ENCODE measurements around the gene CTXND1.

The CTXND1 gene

GRCh38 chr15:80202641-80203360, 49.2 kb downstream of the CTXND1 start (continued):
- TF ChIP-seq HOXA7 (CRISPR knock-in tag; IDR thresholded peaks at IDR 0.05; ENCODE audit: borderline replicate concordance), result no peak
- TF ChIP-seq ZSCAN4 (tag by site-specific recombination; IDR thresholded peaks at IDR 0.05), result no peak
- no peak for TF ChIP-seq ZNF155 (tag by site-specific recombination; IDR thresholded peaks at IDR 0.05)
- TF ChIP-seq ZNF146 (tag by site-specific recombination; IDR thresholded peaks at IDR 0.05), result no peak
- TF ChIP-seq ZNF571 (tag by site-specific recombination; IDR thresholded peaks at IDR 0.05), result no peak
- TF ChIP-seq ELK4 (IDR thresholded peaks at IDR 0.05; ENCODE audit: borderline replicate concordance, low read depth, low read length), result no peak
- TF ChIP-seq ZNF335 (tag by site-specific recombination; conservative IDR thresholded peaks at IDR 0.05), result peak; percentile 52
- no peak for TF ChIP-seq ZNF558 (tag by site-specific recombination; IDR thresholded peaks at IDR 0.05)
- no peak for TF ChIP-seq ZNF585B (tag by site-specific recombination; IDR thresholded peaks at IDR 0.05)

GRCh38 chr15:80202016-80202315, 50.0 kb downstream of the CTXND1 start:
- H3K27ac ChIP-seq (ENCODE audit: extremely low read depth, low read depth, low read length), result no peak overlapping the region
- H3K4me3 ChIP-seq (ENCODE audit: low read depth, low read length), result no peak overlapping the region
- H3K4me1 ChIP-seq (ENCODE audit: control insufficient read depth, insufficient read depth, low read length), result no peaks in the 10 kb centered on the region
- no peaks in the 10 kb centered on the region for H3K36me3 ChIP-seq (ENCODE audit: control insufficient read depth in 2 of 2, insufficient read depth in 1 of 2, low read length in 2 of 2)
- ChIA-PET POLR2A (no interaction called here), CTCF (interaction anchor here (1.1 kb wide), 1 partner anchor 30 kb away, joined by 3 read pairs; no protein-coding TSS in a partner anchor)
- TF ChIP-seq SP3 (tag by site-specific recombination; IDR thresholded peaks at IDR 0.05), result no peak
- TF ChIP-seq ZNF549 (tag by site-specific recombination; IDR thresholded peaks at IDR 0.05), result no peak
- TF ChIP-seq ZNF223 (tag by site-specific recombination; IDR thresholded peaks at IDR 0.05), result no peak
- no peak for TF ChIP-seq ZNF26 (tag by site-specific recombination; IDR thresholded peaks at IDR 0.05)
- TF ChIP-seq ZNF394 (tag by site-specific recombination; IDR thresholded peaks at IDR 0.05; ENCODE audit: borderline replicate concordance), result no peak
- TF ChIP-seq SETDB1 (IDR thresholded peaks at IDR 0.05; ENCODE audit: insufficient read length, low read length), result no peak
- TF ChIP-seq ZNF692 (tag by site-specific recombination; IDR thresholded peaks at IDR 0.05), result no peak
- TF ChIP-seq ZNF48 (tag by site-specific recombination; IDR thresholded peaks at IDR 0.05), result no peak
- TF ChIP-seq ZBTB26 (tag by site-specific recombination; optimal IDR thresholded peaks at IDR 0.05), result no peak
- TF ChIP-seq ZNF366 (tag by site-specific recombination; conservative IDR thresholded peaks at IDR 0.05), result no peak
- TF ChIP-seq ZNF280D (tag by site-specific recombination; IDR thresholded peaks at IDR 0.05), result no peak
- no peak for TF ChIP-seq OSR2 (tag by site-specific recombination; IDR thresholded peaks at IDR 0.05)
- no peaks in the 10 kb centered on the region for H3K9me3 ChIP-seq (ENCODE audit: control insufficient read depth, insufficient read depth, low read depth, low read length)

All from HEK293 (cell line).